ENCODE measurements around the gene PKP3.
A peak's percentile ranks its signal among the peaks of the same experiment; 100 is the strongest.
"Not testable (repeated sequence)": the region's sequence is repeated elsewhere in the genome, so short reads cannot be mapped to it uniquely, and the experiment has no call there.

Gene PKP3

GRCh38 chr11:409600-410483 is 15.8 kb downstream of the PKP3 start:
- H3K4me3 ChIP-seq (ENCODE audit: low read depth, low read length) = no peak overlapping the region
- TF ChIP-seq MYC (IDR thresholded peaks at IDR 0.05; ENCODE audit: low read depth, low read length) (no peak), MAX (IDR thresholded peaks at IDR 0.05; ENCODE audit: low read depth, low read length) (no peak), POLR2A (IDR thresholded peaks at IDR 0.05; ENCODE audit: extremely low read depth, insufficient read length) (no peak), CTCF (IDR thresholded peaks at IDR 0.05; ENCODE audit: low read depth, low read length) (no peak)
- no peak for DNase-seq (ENCODE audit: low read depth)

- H3K4me3 ChIP-seq (ENCODE audit: low read depth, low read length); DNase-seq (ENCODE audit: low read depth): not testable (repeated sequence)
Observed at GRCh38 chr11:410711-411110, 16.7 kb downstream of the PKP3 start.

GRCh38 chr11:411520-411919 is 17.5 kb downstream of the PKP3 start:
- not testable (repeated sequence) for H3K4me3 ChIP-seq (ENCODE audit: low read depth, low read length); DNase-seq (ENCODE audit: low read depth)

GRCh38 chr11:412641-413119 is 18.7 kb downstream of the PKP3 start:
- DNase-seq (ENCODE audit: low read depth) = no peak
- H3K4me3 ChIP-seq (ENCODE audit: low read depth, low read length) = no peak overlapping the region
- no peak for TF ChIP-seq POLR2A (IDR thresholded peaks at IDR 0.05; ENCODE audit: extremely low read depth, insufficient read length)
- no peak for TF ChIP-seq MYC (IDR thresholded peaks at IDR 0.05; ENCODE audit: low read depth, low read length)
- no peak for TF ChIP-seq CTCF (IDR thresholded peaks at IDR 0.05; ENCODE audit: low read depth, low read length)
- TF ChIP-seq MAX (IDR thresholded peaks at IDR 0.05; ENCODE audit: low read depth, low read length) = no peak

GRCh38 chr11:413120-414081 is 19.4 kb downstream of the PKP3 start:
- no peak overlapping the region for H3K4me3 ChIP-seq (ENCODE audit: low read depth, low read length)
- TF ChIP-seq POLR2A (IDR thresholded peaks at IDR 0.05; ENCODE audit: extremely low read depth, insufficient read length) = no peak
- TF ChIP-seq CTCF (IDR thresholded peaks at IDR 0.05; ENCODE audit: low read depth, low read length) = no peak
- TF ChIP-seq MAX (IDR thresholded peaks at IDR 0.05; ENCODE audit: low read depth, low read length) = no peak
- no peak for TF ChIP-seq MYC (IDR thresholded peaks at IDR 0.05; ENCODE audit: low read depth, low read length)
- no peak for DNase-seq (ENCODE audit: low read depth)

- DNase-seq (ENCODE audit: low read depth) = peak; percentile 58
- no peak for TF ChIP-seq POLR2A (IDR thresholded peaks at IDR 0.05; ENCODE audit: extremely low read depth, insufficient read length)
- peak; percentile 62 for TF ChIP-seq MAX (IDR thresholded peaks at IDR 0.05; ENCODE audit: low read depth, low read length)
- peak; percentile 47; the same call in 1 of the 2 replicates for TF ChIP-seq MYC (IDR thresholded peaks at IDR 0.05; ENCODE audit: low read depth, low read length)
- H3K4me3 ChIP-seq (ENCODE audit: low read depth, low read length) = peak overlapping the region; percentile 57
Observed at GRCh38 chr11:414318-414857, 20.4 kb downstream of the PKP3 start.

- DNase-seq (ENCODE audit: low read depth) = peak; percentile 44
- TF ChIP-seq POLR2A (IDR thresholded peaks at IDR 0.05; ENCODE audit: extremely low read depth, insufficient read length) = no peak
- TF ChIP-seq CTCF (IDR thresholded peaks at IDR 0.05; ENCODE audit: low read depth, low read length) = peak; percentile 11
- no peak for TF ChIP-seq MAX (IDR thresholded peaks at IDR 0.05; ENCODE audit: low read depth, low read length)
- TF ChIP-seq MYC (IDR thresholded peaks at IDR 0.05; ENCODE audit: low read depth, low read length) = no peak
- no peak overlapping the region for H3K4me3 ChIP-seq (ENCODE audit: low read depth, low read length)
Observed at GRCh38 chr11:415640-416041, 21.6 kb downstream of the PKP3 start.

Data from NB4 (cell line).